ENCODE results near the gene MAGOH. TPM values are rescaled to one million over a fixed set of nuclear protein-coding genes. Genes with fewer than 3 reads are reported as not detected.

Gene MAGOH
- total RNA-seq, 4 donors from 2014 or later: 11.6 to 18.6 (median 16.8) TPM

- Histone ChIP-seq H3K9me3 (no peaks in the 10 kb centered on the region), H3K27ac (no peak overlapping the region), H3K4me3 (no peak overlapping the region), H3K4me1 (no peaks in the 10 kb centered on the region), H3K27me3 (no peaks in the 10 kb centered on the region), H3K36me3 (peaks cover 0 to 14% (median 0%) of the 10 kb centered on the region in 3 donors)
- no peak for TF ChIP-seq POLR2A (IDR thresholded peaks at IDR 0.05)
- TF ChIP-seq CTCF (IDR thresholded peaks at IDR 0.05): no peak
- TF ChIP-seq EP300 (IDR thresholded peaks at IDR 0.05): no peak
- 91 to 92% methylated on average over 13 of the region's 13 CpGs for whole genome bisulfite sequencing, 2 donors
- DNase-seq (ENCODE audit: low spot score in 2 of 2): no peak
These were observed 36.3 kb upstream of the MAGOH start for GRCh38 chr1:53274541-53275185.

- Histone ChIP-seq H3K27ac (no peak overlapping the region), H3K36me3 (peaks cover 0 to 14% (median 0%) of the 10 kb centered on the region in 3 donors), H3K27me3 (no peaks in the 10 kb centered on the region), H3K4me3 (no peak overlapping the region), H3K4me1 (no peaks in the 10 kb centered on the region), H3K9me3 (no peaks in the 10 kb centered on the region)
- no peak for DNase-seq (ENCODE audit: low spot score in 2 of 2)
- 89 to 91% methylated on average over 4 of the region's 4 CpGs for WGBS, 2 donors
- TF ChIP-seq EP300 (IDR thresholded peaks at IDR 0.05) (no peak), POLR2A (IDR thresholded peaks at IDR 0.05) (no peak), CTCF (IDR thresholded peaks at IDR 0.05) (no peak)
These were observed 35.7 kb upstream of the MAGOH start for GRCh38 chr1:53274026-53274425.

- TF ChIP-seq POLR2A (IDR thresholded peaks at IDR 0.05) (no peak), CTCF (IDR thresholded peaks at IDR 0.05) (no peak), EP300 (IDR thresholded peaks at IDR 0.05) (no peak)
- Histone ChIP-seq H3K27ac (no peak overlapping the region), H3K4me1 (no peaks in the 10 kb centered on the region), H3K4me3 (no peak overlapping the region), H3K36me3 (peaks cover 0 to 14% (median 0%) of the 10 kb centered on the region in 3 donors), H3K27me3 (no peaks in the 10 kb centered on the region), H3K9me3 (no peaks in the 10 kb centered on the region)
- WGBS, 2 donors: 73 to 83% methylated on average over 2 of the region's 2 CpGs
- DNase-seq (ENCODE audit: low spot score in 2 of 2): no peak
These were observed 35.2 kb upstream of the MAGOH start for GRCh38 chr1:53273526-53273925.

- TF ChIP-seq CTCF (IDR thresholded peaks at IDR 0.05): no peak
- TF ChIP-seq POLR2A (IDR thresholded peaks at IDR 0.05): no peak
- TF ChIP-seq EP300 (IDR thresholded peaks at IDR 0.05): no peak
- Histone ChIP-seq H3K4me3 (no peak overlapping the region), H3K9me3 (no peaks in the 10 kb centered on the region), H3K36me3 (peaks cover 0 to 14% (median 0%) of the 10 kb centered on the region in 3 donors), H3K27ac (no peak overlapping the region), H3K4me1 (no peaks in the 10 kb centered on the region), H3K27me3 (no peaks in the 10 kb centered on the region)
- no peak for DNase-seq (ENCODE audit: low spot score in 2 of 2)
- WGBS, 2 donors: 86 to 90% methylated on average over 4 of the region's 4 CpGs
These were observed 34.0 kb upstream of the MAGOH start for GRCh38 chr1:53272349-53272748.

- no peaks in the 10 kb centered on the region for H3K27me3 ChIP-seq
- peaks cover 0 to 14% (median 0%) of the 10 kb centered on the region in 3 donors for H3K36me3 ChIP-seq
- H3K4me1 ChIP-seq: no peaks in the 10 kb centered on the region
- DNase-seq (ENCODE audit: low spot score in 2 of 2): no peak
- TF ChIP-seq POLR2A (IDR thresholded peaks at IDR 0.05) (no peak), EP300 (IDR thresholded peaks at IDR 0.05) (no peak), CTCF (IDR thresholded peaks at IDR 0.05) (no peak)
- 100% methylated on average over 5 of the region's 5 CpGs for WGBS, 2 donors
- H3K9me3 ChIP-seq: no peaks in the 10 kb centered on the region
- no peak overlapping the region for H3K27ac ChIP-seq
- no peak overlapping the region for H3K4me3 ChIP-seq
These were observed 33.2 kb upstream of the MAGOH start for GRCh38 chr1:53271446-53272090.
